ENCODE results near the gene IFITM5.
"Not testable (repeated sequence)": the region's sequence is repeated elsewhere in the genome, so short reads cannot be mapped to it uniquely, and the experiment has no call there.

Gene IFITM5

GRCh38 chr11:299081-299891 lies at the start of gene IFITM5:
IFITM5 (minus strand) TSS chr11:299526; CDS start chr11:299490, 36 bp downstream.
- DNase-seq, result no peak

- no peak for DNase-seq
These were observed 47.2 kb upstream of the IFITM5 start for GRCh38 chr11:346529-346928.

GRCh38 chr11:344836-345578 lies 45.7 kb upstream of the IFITM5 start:
- no peak for DNase-seq

GRCh38 chr11:342328-342727 lies 43.0 kb upstream of the IFITM5 start:
- no peak for DNase-seq

GRCh38 chr11:340539-341512 lies 41.5 kb upstream of the IFITM5 start:
- DNase-seq, result no peak

GRCh38 chr11:339963-340362 lies 40.6 kb upstream of the IFITM5 start:
- no peak for DNase-seq

- DNase-seq, result no peak
These were observed 38.4 kb upstream of the IFITM5 start for GRCh38 chr11:337711-338110.

GRCh38 chr11:336659-337198 lies 37.4 kb upstream of the IFITM5 start:
- DNase-seq, result no peak

- no peak for DNase-seq
These were observed 36.7 kb upstream of the IFITM5 start for GRCh38 chr11:335779-336658.

- DNase-seq, result no peak
These were observed 35.1 kb upstream of the IFITM5 start for GRCh38 chr11:334264-334994.

GRCh38 chr11:333616-334263 lies 34.4 kb upstream of the IFITM5 start:
- DNase-seq, result not testable (repeated sequence)

GRCh38 chr11:332651-333480 lies 33.5 kb upstream of the IFITM5 start:
- no peak for DNase-seq

GRCh38 chr11:331358-332060 lies 32.2 kb upstream of the IFITM5 start:
- DNase-seq, result no peak

- peak; percentile 54 for DNase-seq
These were observed 31.5 kb upstream of the IFITM5 start for GRCh38 chr11:330694-331357.

GRCh38 chr11:330307-330693 lies 31.0 kb upstream of the IFITM5 start:
- no peak for DNase-seq

- DNase-seq, result no peak
These were observed 30.5 kb upstream of the IFITM5 start for GRCh38 chr11:329886-330253.

- not testable (repeated sequence) for DNase-seq
These were observed 29.3 kb upstream of the IFITM5 start for GRCh38 chr11:328516-329100.

GRCh38 chr11:328012-328411 lies 28.7 kb upstream of the IFITM5 start:
- no peak for DNase-seq

All from activated CD4-positive, alpha-beta T cell treated with anti-CD3 and anti-CD28 coated beads, Interleukin-10, Interleukin-2, amounts not matched to agents 100 ng/mL and 50 ng/mL, durations not matched to agents 16 hours and 8 hours (primary cell).